ENCODE results near the gene CSRP1.

Gene CSRP1

GRCh38 chr1:201450721-201451291, 56.1 kb downstream of the CSRP1 start:
- peak; percentile 88 for DNase-seq

- no peak for DNase-seq
Measured at GRCh38 chr1:201448990-201449389, 57.9 kb downstream of the CSRP1 start.

GRCh38 chr1:201447903-201448871, 58.7 kb downstream of the CSRP1 start:
- DNase-seq = peak; percentile 77

- no peak for DNase-seq
Measured at GRCh38 chr1:201445310-201445709, 61.6 kb downstream of the CSRP1 start.

- no peak for DNase-seq
Measured at GRCh38 chr1:201444792-201445191, 62.1 kb downstream of the CSRP1 start.

- no peak for DNase-seq
Measured at GRCh38 chr1:201443747-201444146, 63.2 kb downstream of the CSRP1 start.

GRCh38 chr1:201436969-201437368, 70.0 kb downstream of the CSRP1 start:
- DNase-seq = no peak

GRCh38 chr1:201436393-201436792, 70.5 kb downstream of the CSRP1 start:
- DNase-seq = no peak

- no peak for DNase-seq
Measured at GRCh38 chr1:201434266-201434665, 72.7 kb downstream of the CSRP1 start.

GRCh38 chr1:201433609-201434008, 73.3 kb downstream of the CSRP1 start:
- no peak for DNase-seq
